OCI-M2 (cell line): Measurements from ENCODE around the gene FILIP1.
"Not testable (repeated sequence)": the region's sequence is repeated elsewhere in the genome, so short reads cannot be mapped to it uniquely, and the experiment has no call there.

ENCODE experiments used
- DNase-seq: peaks from one replicate; lab custom pipeline; 2025; ENCODE audit not compliant: unreplicated experiment; lab: John Stamatoyannopoulos, UW

FILIP1 gene

GRCh38 chr6:75449630-75450206 lies 43.9 kb downstream of the FILIP1 start:
- DNase-seq = no peak

- no peak for DNase-seq
These were observed 47.2 kb downstream of the FILIP1 start for GRCh38 chr6:75446241-75446880.

GRCh38 chr6:75445738-75446137 lies 47.9 kb downstream of the FILIP1 start:
- no peak for DNase-seq

- DNase-seq = no peak
These were observed 48.7 kb downstream of the FILIP1 start for GRCh38 chr6:75444899-75445298.

DNA sequence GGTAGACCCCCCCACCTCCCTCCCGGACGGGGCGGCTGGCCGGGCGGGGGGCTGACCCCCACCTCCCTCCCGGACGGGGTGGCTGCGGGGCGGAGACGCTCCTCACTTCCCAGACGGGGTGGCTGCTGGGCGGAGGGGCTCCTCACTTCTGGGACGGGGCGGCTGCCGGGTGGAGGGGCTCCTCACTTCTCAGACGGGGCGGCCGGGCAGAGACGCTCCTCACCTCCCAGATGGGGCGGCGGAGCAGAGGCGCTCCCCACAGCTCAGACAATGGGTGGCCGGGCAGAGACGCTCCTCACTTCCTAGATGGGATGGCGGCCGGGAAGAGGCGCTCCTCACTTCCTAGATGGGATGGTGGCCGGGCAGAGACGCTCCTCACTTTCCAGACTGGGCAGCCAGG lies 51.7 kb downstream of the FILIP1 start:
- not testable (repeated sequence) for DNase-seq

- not testable (repeated sequence) for DNase-seq
These were observed 52.1 kb downstream of the FILIP1 start for GRCh38 chr6:75441479-75441878.

DNA sequence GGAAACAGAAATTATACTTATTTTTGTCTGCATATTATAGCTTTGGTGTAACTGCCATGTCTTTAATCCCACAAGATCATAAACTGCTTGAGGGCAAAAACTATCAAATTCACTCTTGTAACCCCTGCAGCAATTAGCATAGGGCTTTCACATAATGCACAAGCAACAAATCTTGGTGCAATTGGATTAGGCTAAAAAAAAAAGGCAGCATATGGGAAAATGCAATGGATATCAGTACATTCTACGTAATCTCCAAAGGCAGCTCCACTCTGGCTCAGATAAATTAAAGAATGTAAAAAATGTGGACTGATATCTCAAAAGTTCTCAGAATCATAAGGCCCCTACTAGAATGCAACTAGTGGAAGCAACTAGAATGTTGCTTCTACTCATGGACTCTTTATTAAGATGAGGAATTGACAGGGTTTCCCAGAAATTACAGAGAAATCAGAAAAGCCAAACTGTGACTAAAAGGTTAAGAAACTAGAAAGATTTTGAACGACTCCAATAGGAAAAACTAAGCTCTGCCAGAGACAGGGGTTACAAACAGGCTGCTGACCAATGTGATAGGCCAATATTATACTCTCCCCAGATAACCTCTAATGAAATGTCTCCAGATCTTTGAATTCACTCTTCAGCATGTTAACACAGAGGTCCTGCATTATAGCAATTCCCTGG lies 55.0 kb downstream of the FILIP1 start:
- DNase-seq = no peak

DNA sequence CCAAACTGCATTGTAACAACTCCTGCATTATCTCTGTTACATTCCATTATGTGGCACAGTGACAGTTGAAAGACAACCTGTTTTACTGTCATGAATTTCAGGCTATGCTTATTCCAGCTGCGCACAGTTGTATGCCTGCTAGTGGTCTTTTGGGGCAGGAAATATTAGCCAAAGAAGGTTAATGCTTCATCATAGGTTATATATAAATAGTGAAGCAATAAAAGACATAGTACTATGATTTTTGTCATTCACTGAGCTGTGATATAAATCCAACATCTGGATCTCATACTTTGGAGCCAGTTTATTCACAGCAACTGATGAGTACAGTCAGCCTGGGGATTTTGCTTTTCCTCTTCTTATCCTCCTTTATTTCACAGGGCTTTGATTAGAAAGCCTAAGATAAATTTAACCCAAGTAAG lies 55.6 kb downstream of the FILIP1 start:
- DNase-seq = no peak

DNA sequence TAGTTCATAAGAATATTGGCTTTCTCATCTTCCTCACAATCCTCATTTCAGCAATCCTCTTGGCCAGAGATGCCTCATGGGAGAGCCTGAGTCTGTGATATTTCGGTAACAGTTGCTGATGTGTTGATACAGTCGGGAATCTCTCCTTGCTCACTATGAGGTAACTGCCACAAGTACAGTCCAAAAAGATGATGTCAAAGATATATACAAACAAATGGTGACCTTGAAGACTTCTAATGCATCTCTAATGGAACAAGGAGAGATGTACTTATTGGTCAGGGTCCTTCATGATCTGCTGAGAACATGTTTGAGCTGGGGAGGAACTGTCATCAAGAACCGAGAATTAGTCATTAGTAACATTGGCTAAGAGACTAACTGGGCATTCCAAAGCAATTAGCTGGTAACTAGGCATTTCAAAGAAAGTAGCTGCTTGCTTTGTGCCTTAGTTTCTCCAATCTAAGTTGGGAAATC lies 56.1 kb downstream of the FILIP1 start:
- no peak for DNase-seq

- no peak for DNase-seq
These were observed 56.7 kb downstream of the FILIP1 start for GRCh38 chr6:75436869-75437268.

DNA sequence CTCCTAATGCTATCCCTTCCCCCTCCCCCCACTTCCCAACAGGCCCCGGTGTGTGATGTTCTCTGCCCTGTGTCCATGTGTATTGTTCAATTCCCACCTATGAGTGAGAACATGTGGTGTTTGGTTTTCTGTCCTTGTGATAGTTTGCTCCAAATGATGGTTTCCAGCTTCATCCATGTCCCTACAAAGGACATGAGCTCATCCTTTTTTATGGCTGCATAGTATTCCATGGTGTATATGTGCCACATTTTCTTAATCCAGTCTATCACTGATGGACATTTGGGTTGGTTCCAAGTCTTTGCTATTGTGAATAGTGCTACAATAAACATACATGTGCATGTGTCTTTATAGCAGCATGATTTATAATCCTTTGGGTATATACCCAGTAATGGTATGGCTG lies 60.8 kb downstream of the FILIP1 start:
- DNase-seq = not testable (repeated sequence)

GRCh38 chr6:75431379-75431778 lies 62.2 kb downstream of the FILIP1 start:
- DNase-seq = no peak

DNA sequence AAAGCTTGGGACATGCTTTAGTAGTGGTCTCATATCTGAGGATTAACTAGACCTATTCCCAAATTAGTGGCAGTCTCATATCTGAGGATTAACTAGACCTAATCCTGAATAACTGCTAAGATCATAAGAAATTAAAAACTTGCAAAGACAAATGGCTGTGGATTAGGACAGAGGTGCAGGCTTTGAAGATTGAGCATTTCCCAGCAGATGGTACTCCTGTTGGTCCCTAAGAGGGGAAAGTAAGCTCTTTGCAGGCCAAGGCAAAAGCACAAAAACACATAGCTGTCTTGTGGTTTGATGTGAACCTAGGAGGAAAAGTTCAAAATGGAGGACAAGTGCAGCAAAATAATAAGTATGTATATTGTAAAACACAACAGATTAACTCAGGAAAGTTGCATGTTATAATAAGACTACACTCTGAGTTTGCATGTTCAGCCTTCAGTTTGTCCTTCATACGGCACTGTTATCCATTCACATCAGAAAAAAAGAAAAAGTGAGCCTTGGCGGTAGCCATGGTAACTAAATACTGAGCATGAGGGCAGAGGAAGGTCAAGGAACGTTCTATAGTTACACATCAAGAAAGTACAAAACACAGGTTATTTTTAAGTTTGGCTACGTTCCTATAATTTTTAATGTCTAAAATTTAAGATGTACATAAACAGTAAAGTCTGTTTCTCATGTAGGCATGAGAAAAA lies 62.8 kb downstream of the FILIP1 start:
- no peak for DNase-seq

- no peak for DNase-seq
These were observed 64.4 kb downstream of the FILIP1 start for GRCh38 chr6:75429061-75429703.

DNA sequence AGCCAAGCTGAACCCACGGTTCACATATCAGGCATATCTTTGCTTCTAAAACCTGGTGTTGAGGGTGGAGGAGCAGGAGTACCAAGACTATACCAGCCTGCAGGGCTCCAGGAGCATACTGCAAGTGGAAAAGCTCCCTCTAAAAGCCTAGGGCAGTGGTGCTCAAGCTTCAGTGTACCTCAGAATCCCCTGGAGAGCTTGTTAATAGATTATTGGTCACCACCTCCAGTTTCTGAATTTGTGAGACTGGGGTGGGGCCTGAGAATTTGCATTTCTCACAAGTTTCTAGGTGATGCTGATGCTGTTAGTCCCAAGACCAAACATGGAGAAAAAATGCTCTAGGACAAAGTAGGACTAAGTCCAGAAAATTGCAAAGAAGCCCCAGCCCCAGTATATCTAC lies 65.4 kb downstream of the FILIP1 start:
- DNase-seq = no peak

- DNase-seq = no peak
These were observed 66.3 kb downstream of the FILIP1 start for GRCh38 chr6:75427329-75427728.

- no peak for DNase-seq
These were observed 68.7 kb downstream of the FILIP1 start for GRCh38 chr6:75424618-75425548.

DNA sequence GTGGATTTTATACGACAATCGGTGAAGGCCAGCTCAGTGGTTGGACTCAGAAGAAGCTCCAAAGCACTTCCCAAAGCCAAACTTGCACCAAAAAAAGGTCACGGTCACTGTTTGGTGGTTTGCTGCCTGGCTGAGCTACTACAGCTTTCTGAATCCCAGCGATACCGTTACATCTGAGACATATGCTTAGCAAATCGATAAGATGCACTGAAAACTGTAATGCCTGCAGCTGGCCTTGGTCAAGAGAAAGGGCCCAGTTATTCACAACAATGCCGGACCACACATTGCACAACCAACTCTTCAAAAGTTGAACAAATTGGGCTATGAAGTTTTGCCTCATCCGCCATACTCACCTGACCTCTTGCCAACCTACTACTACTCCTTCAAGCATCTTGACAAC lies 70.2 kb downstream of the FILIP1 start:
- DNase-seq = no peak

GRCh38 chr6:75422024-75422639 lies 71.5 kb downstream of the FILIP1 start:
- no peak for DNase-seq
